ENCODE results near the gene RPP38. TPM values are rescaled to one million over a fixed set of nuclear protein-coding genes. Genes with fewer than 3 reads are reported as not detected.

RPP38 gene
- polyA plus RNA-seq, 3 donors: 27.4 to 32.8 (median 31.4) TPM

GRCh38 chr10:15092855-15093408 is 4.2 kb upstream of the RPP38 start:
- DNase-seq: no peak

- DNase-seq: no peak
Observed at GRCh38 chr10:15096661-15097010, 519 bp upstream of the RPP38 start.

GRCh38 chr10:15099886-15100285 is 2.7 kb downstream of the RPP38 start:
- DNase-seq: no peak

GRCh38 chr10:15103513-15103912 is 6.4 kb downstream of the RPP38 start:
- DNase-seq: no peak

- peak; percentile 70 for DNase-seq
Observed at GRCh38 chr10:15106352-15107013, 9.3 kb downstream of the RPP38 start.

GRCh38 chr10:15112657-15113056 is 15.5 kb downstream of the RPP38 start:
- DNase-seq: no peak

- no peak for DNase-seq
Observed at GRCh38 chr10:15113766-15114165, 16.6 kb downstream of the RPP38 start.

GRCh38 chr10:15116225-15116624 is 19.1 kb downstream of the RPP38 start:
- no peak for DNase-seq

- DNase-seq: no peak
Observed at GRCh38 chr10:15118615-15119014, 21.5 kb downstream of the RPP38 start.

GRCh38 chr10:15120523-15120922 is 23.4 kb downstream of the RPP38 start:
- no peak for DNase-seq

- no peak for DNase-seq
Observed at GRCh38 chr10:15121707-15122106, 24.6 kb downstream of the RPP38 start.

GRCh38 chr10:15122477-15123030 is 25.4 kb downstream of the RPP38 start:
- no peak for DNase-seq

- no peak for DNase-seq
Observed at GRCh38 chr10:15123749-15124184, 26.6 kb downstream of the RPP38 start.

GRCh38 chr10:15124190-15124589 is 27.0 kb downstream of the RPP38 start:
- no peak for DNase-seq

- DNase-seq: no peak
Observed at GRCh38 chr10:15124908-15125307, 27.8 kb downstream of the RPP38 start.

- no peak for DNase-seq
Observed at GRCh38 chr10:15131330-15131729, 34.2 kb downstream of the RPP38 start.

GRCh38 chr10:15136129-15137035 is 39.2 kb downstream of the RPP38 start:
- DNase-seq: no peak

GRCh38 chr10:15137036-15137359 is 39.8 kb downstream of the RPP38 start:
- DNase-seq: no peak

GRCh38 chr10:15137636-15138035 is 40.5 kb downstream of the RPP38 start:
- DNase-seq: no peak

GRCh38 chr10:15140698-15141097 is 43.5 kb downstream of the RPP38 start:
- DNase-seq: no peak

GRCh38 chr10:15141136-15142054 is 44.2 kb downstream of the RPP38 start:
- DNase-seq: peak; percentile 26

- no peak for DNase-seq
Observed at GRCh38 chr10:15144788-15145187, 47.6 kb downstream of the RPP38 start.

Measured in renal pelvis (tissue), 4 donors.